Stimulated activated CD4-positive, alpha-beta T cell treated with anti-CD3 and anti-CD28 coated beads, Interleukin-4, amount 100 ng/mL, for 48 hours (primary cell): ENCODE data around the gene TMCO4.
A peak's percentile ranks its signal among the peaks of the same experiment; 100 is the strongest.

ENCODE experiments used
- DNase-seq, 2 donors: peaks; one replicate each; pipeline ENCODE4 v3.0.0-alpha.2; 2020; ENCODE audit warnings: low read depth in 2 of 2

The TMCO4 gene

GRCh38 chr1:19775831-19776230 is 23.9 kb downstream of the TMCO4 start:
- DNase-seq, result no peak

GRCh38 chr1:19775317-19775716 is 24.4 kb downstream of the TMCO4 start:
- no peak for DNase-seq

- DNase-seq, result no peak
These were observed 25.4 kb downstream of the TMCO4 start for GRCh38 chr1:19774180-19774785.

GRCh38 chr1:19773485-19773884 is 26.2 kb downstream of the TMCO4 start:
- DNase-seq, result no peak

GRCh38 chr1:19772053-19772452 is 27.7 kb downstream of the TMCO4 start:
- DNase-seq, result no peak

- DNase-seq, result no peak
These were observed 28.4 kb downstream of the TMCO4 start for GRCh38 chr1:19771350-19771749.

DNA sequence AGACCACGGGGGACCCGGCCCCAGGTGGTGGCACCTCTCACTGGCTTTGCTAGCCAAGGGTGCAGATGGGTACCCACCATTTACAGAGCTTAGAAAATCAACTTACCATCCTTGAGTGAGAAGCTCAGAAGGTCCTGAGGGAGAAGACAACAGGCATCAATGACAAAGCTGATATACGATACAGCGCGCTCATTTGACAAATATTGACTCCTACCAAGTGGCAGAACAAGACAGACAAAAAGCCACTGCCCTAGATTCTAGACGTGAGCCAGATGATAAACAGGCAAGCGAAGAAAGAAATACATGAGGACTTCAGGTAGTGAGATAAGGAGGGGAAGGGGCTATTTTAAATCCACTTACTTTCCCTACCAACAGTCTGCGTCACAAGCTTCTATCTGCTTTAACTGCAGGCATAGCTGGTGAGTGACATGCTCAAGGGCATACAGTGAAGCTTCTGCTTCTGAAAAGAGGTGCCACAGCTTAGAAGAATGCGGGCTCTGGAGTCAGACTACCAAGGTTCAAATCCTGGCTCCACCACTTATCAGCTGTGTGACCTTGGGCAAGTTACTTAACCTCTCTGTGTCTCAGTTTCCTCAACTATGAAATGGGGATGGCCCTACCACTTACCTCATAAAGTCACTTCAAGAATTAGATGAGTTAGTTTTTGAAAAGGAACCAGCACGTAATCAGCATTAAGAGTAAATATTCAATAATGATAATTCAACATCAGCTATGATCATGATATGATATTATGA is 29.1 kb downstream of the TMCO4 start:
- no peak for DNase-seq

GRCh38 chr1:19769211-19769932 is 30.3 kb downstream of the TMCO4 start:
- DNase-seq, result no peak

GRCh38 chr1:19768353-19769210 is 31.1 kb downstream of the TMCO4 start:
- no peak for DNase-seq

DNA sequence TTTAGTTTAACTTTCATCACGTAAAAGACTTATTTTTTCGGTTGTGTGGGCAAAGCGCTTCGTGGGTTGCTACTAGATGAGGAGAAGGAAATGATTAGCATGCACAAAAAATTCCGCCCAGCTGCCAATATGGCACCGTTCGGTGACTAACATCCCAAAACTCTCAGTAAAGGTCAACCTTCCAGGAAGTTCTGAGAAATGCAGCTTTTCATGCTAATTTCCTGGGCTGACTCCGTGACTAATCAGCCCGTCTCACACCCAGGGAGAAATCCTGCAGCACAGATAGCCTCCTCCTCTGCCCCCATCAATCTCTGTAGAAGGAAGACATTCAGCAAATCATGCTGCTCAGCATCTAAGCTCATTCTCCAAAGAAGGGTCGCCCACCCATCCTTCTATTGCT is 34.1 kb downstream of the TMCO4 start:
- DNase-seq, result peak; percentile 25 to 41

DNA sequence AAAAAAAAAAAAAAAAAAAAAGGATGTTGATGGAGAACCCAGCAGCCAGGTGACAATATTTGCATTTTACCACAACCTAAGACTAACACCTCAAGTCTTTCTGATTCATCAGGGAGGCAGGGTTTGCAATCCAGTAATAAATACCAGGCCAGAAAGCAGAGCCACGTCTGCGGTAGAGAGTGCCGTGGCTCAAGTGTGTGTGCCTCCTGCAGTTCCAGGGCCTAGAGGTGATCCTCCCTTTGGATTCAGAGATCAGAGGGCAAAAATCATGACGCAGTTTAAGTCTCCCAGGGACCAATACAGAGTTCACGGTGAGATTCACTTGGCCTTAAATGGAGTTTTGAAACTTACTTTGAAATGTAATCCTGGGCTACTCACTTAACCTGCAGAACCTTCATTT is 34.9 kb downstream of the TMCO4 start:
- no peak for DNase-seq

- DNase-seq, result peak; percentile 11 to 28
These were observed 37.4 kb downstream of the TMCO4 start for GRCh38 chr1:19762175-19762779.

DNA sequence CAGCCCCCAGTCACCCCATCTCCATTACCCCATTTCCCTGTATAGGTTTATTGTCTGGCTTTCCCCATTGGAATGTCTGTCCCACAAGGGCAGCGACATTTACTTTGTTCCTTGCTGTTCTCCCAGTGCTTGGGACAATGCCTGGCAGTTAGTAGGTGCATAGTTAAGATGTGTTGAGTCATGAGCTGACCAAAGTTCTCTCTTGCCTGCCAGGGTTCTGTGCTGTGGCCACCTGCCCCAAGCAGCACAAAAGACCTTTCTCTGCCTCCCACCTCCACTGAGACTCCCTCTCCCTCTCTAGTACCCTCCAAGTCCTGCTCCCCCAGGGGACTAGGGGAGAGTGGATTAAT is 40.0 kb downstream of the TMCO4 start:
- DNase-seq, result no peak

GRCh38 chr1:19758227-19758830 is 41.4 kb downstream of the TMCO4 start:
- no peak for DNase-seq

DNA sequence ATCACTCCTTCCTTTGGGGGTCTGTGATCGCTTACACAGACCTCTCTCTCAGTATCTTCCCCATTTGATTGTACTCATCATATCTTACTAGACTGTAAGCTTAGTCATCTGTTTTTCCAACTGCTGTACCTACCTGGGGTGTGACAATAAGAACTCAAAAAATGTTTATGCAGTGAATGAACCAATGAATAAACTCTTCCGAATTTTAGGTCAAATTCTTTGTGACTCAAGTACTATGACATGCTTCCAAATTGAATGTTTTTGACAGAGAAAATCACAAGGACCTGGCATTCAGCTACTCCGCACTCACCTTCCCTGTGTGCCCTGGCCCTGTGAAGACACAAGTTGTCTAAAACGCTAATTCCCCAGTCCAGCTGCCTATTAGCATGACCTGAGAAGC is 42.1 kb downstream of the TMCO4 start:
- DNase-seq, result no peak

DNA sequence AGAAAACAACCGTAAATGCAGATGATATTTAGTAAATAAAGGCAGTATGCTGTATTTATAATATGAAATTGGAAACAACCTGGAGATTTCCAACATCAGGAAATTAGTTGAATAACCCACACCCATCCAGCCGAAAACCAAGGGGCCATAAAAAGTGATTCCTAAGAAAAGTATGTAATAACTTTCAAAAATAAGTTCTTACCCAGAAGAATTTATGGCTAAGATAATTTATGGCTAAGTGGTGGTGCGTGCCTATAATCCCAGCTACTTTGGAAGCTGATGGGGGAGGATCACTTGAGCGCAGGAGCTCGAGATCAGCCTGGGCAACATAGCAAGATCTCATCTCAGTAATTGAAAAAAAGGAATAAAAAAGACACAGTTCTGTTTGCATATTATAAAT is 43.2 kb downstream of the TMCO4 start:
- DNase-seq, result no peak

GRCh38 chr1:19754482-19754881 is 45.2 kb downstream of the TMCO4 start:
- no peak for DNase-seq

DNA sequence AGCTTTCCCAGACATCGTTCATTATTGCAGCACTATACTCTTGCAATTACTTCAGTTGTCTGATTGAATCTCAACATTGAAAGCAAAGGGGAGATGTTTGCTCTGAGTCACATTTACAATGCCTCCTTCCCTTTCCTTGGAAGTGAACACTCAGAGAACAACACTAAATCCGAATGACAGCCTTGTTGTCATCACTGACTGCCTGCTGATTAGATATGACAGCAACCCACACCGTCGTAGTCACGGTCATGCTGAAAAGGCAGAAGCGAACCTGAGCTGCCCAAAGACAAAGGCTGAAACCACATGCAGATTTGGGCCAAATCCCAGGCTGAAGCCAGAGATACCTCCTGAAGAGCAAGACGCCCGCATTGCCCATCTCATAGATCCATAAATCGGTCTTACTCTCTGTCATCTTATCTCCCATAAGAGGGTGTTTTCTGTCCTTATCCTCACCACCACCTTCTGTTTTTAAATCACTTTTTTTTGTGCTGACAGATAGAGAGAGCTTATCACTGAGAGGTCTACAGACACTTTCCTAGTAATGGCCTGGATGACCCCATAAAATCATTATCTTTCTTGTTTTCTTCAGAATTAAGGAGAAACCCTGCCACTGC is 47.5 kb downstream of the TMCO4 start:
- no peak for DNase-seq

GRCh38 chr1:19750882-19751276 is 48.8 kb downstream of the TMCO4 start:
- no peak for DNase-seq

DNA sequence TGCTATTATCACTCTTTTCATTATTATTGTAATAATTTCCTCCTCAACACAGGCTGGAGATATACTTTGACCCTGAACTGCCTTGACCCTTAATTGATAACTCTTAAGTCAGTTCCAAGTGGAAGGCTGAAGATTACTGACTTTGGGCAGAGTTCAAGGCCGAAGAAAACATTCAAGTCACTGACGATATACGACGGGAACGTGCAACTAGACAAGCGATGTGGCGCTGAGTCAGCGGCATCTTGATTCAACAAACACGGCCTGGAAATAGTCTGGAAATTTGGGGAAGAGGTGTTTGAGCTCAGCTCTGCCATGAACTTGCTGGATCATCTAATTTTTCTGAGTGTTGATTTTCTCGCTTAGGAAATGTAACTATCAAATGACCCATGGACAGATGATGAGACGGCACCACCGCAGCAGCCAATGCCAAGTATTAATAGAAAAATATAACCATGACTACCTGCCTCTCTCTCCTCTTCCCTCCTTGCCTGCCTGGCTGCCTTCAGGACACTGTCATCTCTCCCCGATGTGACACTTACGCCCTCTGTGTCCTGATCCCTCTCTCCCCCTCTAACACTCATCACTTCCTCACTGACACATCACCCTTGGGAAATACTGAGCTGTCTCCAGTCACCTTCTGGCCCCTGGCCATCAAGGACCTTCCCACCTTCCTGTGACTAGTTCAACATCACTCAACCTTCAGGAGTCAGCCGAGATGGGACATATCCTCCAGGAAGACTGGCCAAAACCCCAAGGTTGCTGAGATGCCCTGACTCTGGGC is 49.4 kb downstream of the TMCO4 start:
- no peak for DNase-seq
